Stimulated activated CD8-positive, alpha-beta memory T cell treated with anti-CD3 and anti-CD28 coated beads, Interleukin-15, amount 100 ng/mL, for 1 hour (primary cell): Measurements from ENCODE around the gene RAD18.

Source experiments
- DNase-seq: peaks from one replicate; pipeline ENCODE4 v3.0.0-alpha.2; 2020; ENCODE audit warnings: low read depth

RAD18 gene

DNA sequence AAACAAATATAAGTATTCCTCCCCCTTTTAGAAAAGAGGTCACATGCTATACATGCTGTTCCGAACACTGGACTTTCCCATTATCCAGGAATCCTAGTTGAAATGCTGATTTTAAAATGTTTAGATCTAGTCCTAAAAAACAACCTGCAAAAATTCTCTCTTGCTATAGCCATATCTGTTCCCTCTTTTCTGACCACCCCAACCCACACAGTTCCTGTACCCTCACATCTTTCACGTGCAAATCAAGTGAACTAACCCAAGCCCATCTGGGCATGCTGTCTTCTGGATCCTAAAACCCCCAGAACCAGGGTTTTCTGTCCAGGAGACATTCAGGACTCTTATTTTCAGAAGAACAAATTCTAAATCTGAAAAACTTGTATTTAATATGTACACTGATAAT, 67.4 kb downstream of the RAD18 start:
- no peak for DNase-seq

DNA sequence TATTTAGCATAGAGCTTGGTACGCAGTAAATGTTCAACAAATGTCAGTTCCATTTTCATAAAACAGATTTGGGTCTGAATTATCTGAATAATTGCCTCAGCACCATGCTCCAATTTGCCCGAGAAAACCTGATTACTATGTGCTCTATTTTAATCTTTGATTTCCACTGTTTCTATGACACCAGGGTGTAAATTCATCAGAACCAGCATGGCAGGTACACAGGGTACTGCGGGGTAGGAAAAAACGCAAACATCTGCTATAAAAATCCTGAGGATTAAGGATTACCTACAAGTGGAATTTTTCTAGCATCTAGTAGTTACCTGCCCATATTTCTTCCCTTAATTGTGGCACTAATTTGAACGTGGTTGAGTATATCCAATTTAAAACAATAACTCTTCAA, 70.3 kb downstream of the RAD18 start:
- no peak for DNase-seq

DNA sequence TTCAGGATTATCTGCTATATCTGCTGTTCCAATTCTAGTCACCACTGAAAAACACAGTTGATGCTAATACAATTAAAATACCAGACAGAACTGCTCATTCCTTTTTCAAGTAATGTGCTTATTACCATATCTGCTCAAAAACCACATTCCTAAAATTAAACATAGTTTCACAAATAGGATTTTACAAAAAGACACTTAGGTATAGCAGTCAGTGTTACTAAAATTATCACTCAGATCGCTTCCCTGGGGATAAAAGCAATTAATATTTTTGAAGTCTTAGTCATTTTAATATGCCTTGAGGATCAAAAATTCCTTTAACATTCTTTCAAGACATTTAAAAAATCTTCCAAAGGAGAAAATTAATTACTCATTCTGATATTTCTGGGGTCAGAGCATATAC, 71.5 kb downstream of the RAD18 start:
- no peak for DNase-seq

DNA sequence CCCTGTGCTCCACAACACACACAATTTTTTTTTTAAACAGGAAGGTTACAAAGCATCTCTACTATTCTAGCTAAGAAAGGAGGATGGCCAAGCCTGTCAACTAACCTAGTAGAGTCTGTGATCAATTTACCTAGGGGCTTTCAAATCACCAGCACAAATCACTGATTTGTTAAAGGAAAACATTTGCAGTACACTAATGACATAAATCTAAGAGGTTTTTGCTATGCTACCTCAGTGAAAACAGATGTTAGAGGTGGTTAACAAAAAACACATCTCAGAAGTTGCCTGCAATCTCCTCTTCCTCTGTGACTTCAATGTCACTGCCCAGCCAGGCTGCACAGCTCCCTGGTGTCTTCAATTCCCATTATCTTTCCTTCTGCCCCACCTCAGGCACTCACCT, 72.0 kb downstream of the RAD18 start:
- no peak for DNase-seq

DNA sequence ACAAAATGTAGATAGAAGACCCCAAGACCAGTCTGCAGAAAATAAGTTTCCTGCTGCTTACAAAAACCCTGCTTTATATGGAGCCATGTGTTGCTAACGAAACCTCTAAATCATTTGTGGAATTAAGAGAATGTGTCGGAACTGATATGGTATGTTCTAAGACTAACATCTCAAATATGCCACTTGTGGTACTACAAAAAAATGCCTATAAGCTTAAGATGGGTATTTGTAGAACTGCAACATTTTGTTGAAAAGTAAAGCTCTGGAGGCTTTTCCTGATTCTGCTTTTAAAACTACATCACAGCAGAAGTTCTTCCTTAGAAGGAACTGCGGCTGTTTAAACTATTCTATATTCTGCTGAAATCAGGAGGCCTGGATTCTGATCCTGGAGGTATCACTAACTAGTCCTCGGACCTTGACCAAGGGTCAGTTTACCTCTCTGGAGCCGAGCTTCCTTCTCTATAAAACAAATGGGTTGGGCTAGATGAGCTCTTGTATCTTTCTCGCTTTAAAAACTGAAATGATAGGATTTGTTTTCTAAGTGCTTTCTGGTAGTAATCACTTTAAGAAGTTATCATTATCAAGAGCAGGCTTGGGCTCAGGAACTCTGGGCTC, 74.9 kb downstream of the RAD18 start:
- DNase-seq, result no peak

DNA sequence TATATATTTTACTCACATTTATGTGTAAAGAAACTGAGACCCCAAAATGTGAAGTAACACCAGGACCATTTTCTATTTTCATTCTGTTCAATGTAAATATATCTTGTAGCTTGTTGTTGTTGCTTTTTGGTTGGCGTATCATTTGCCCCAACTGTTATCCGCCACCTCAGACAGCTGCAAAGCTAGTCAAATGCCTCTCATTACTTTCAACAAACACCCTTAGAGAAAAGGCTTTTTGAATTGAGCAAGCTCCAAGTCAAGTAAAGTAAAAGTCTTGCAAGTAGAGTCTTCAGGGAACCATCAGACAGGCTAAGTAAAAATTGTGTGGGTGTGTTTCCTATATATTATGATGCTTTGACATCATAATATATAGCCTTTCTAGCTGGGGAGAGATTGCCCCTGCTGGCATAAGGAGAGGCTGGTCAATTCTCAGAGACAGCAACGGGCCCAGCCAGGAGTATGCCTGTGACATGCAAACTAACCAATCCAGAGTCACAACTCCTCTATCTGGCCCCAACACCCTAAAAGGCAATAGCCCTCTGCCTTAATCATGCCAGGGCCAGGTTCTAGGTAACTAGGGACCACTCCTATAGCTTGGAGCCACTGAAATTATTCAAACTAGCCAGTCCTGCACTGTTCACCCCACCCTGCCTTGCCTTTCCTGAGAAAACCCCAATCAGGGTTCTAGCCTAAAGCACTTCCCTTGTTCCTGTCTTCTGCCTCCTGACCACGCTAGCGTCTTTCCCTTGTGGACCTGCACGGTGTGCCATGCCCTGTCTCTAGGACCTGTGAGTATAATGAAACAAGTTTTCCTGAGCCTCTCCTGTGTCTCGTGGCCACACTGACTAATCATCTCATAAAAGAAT, 75.6 kb downstream of the RAD18 start:
- no peak for DNase-seq

DNA sequence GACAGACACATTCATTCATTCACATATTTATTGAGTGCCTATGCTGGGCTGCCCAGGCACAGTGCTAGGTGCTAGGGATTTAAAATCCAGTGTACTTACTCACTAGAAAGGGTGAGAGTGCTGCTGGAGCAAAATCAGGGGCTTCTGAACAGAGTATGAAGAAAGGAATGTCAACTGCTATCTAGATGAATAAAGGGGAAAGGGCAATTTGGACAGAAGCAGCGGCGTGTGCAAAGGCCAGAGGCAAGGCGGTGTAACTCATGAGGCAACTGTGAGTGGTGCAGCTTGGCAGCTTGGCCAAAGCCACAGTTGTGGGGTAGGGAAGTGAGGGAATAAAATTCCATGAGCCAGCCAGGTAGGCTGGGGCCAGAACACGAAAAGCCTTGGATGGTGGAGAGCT, 76.7 kb downstream of the RAD18 start:
- DNase-seq, result no peak

DNA sequence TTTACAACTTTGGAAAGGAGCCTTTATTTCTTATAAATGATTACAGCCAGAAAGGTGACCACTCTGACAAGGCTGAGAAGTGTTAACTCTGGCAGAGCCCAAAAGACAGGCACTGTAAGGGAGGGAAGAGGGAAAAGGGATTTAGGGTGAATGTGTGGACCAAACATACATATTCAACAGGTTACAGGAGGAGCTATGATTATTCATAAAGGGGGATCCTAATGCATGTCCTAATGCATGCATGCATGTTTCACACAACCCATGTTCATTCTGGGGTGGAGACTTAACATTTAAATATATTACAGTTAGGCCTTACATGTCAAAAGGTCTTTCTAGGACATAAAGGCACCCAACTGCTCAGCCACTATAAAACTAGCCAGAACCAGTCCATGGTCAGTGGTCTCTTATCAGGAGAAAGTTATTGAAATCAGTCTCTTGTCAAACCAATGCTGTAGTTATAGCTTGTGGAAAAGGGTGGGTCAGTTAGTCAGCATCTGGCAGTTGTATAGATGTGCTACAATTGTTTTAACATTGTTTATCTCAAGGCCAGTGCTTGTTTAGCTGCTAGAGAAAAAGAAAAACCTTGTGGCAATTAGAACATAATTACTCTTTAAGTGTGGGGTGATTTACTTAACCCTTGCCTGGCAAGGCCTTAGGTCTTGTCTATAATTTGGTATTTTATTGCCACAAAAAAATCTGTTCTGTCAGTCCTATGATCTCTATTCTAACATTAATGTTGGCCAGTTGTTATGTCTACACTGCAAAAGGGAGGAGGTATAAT, 77.5 kb downstream of the RAD18 start:
- DNase-seq, result no peak

DNA sequence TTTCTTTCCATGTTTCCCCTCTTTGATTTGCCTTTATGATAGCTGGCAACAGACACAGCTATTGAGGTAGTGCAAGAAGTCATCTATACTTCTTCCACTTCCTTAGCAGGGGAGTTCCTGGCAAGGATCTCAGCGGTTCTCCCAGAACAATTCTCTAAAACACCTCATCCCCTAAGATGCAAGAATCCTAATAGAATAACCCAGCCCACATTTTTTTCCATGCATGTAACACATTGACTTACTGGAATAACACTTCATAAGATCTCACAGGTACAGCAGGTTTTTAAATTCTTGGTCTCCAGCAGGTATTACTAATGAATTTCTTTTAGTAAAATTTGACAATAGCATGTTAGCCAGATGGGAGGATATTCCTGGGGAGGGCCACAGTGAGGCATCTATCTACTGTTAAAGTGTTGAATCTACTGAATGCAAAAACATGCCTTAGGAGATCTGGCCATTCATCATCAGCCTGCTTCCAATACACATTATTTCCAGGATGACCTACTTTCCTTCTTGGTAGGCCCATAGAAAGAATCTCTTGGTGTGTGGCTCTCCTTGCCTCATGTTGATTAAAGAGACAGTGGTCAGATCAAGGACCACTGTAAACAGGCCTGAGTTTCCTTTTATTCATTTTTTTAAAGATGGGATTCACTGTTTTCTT, 78.5 kb downstream of the RAD18 start:
- no peak for DNase-seq

DNA sequence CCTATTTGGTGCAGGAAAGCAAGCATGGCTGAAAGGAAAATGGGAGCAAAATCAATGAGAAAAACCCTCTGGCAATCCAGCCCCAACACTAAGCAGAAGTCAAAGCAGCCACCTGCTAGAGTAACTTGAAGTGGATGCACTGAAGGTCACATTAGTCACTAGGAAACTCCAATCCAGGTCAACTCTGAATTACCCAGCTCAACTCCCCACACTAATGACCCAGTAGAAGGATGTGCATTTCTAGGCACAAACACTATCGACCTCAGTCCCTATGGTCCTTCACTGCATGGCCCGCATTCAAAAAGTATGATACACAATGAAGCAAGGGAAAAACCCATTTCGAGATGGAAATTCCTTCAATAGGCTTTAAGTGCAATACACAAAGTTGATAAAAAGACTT, 80.6 kb downstream of the RAD18 start:
- DNase-seq, result no peak

DNA sequence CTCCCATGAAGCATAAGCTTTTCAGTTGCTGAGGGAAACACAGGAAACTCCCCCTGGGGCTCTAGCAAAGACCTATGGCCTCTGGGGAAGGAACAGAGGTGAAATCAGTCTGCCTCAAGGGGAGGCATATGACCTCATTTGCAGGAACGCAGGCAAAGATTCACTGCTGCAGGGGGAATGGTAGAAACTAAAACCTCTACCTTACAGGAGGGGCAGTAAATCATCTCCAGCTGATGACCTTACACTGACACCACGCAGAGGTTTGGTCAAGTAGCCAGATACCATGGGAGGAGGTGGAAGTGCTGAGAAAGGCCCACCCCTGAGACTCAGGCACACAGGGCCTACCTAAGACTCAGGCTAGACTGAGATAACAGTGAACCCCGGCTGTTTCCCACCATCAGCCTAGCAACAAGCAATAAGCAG, 81.1 kb downstream of the RAD18 start:
- no peak for DNase-seq

DNA sequence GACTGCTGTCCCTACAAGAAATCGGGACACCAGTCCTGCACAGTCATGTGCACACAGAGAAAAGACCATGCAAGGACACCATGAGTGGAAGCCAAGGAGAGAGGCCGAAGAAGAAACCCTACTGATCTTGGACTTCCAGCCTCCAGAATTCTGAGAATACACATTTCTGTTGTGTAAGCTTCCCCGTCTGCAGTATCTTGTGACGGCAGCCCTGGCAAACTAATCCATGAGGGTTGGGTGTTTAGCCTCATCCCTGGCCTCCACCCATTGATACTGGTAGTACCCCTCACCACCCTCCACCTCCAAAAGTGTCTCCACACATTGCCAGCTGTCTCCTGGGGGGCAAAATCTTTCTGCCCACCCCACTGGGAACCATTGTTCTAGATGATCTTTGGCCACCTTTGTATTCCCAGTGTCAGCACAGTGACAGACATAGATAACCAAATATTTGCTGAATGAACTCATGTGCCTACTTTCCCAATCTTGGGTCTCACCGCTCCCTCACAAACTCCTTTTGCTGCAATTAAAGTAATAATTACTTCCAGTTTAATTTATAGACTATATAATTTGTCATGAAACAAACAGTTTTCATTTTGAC, 83.8 kb downstream of the RAD18 start:
- DNase-seq, result no peak

DNA sequence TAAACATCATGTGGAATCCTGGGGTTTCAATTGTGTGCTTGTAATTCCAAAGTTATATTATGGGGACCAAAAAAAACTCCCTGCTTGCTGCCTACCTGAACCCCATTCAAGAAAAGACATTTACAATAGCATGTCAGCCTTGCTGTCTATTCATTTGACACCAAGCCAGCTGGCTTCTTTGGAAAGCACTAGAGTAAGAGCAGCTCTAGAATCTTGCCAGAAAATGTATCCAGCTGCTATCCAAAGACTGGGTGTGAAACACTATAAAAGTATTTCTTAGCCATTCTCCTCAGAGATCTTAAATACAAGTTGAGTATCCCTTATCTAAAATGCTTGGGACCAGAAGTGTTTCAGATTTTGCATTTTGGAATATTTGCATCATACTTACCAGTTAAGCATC, 87.4 kb downstream of the RAD18 start:
- no peak for DNase-seq

DNA sequence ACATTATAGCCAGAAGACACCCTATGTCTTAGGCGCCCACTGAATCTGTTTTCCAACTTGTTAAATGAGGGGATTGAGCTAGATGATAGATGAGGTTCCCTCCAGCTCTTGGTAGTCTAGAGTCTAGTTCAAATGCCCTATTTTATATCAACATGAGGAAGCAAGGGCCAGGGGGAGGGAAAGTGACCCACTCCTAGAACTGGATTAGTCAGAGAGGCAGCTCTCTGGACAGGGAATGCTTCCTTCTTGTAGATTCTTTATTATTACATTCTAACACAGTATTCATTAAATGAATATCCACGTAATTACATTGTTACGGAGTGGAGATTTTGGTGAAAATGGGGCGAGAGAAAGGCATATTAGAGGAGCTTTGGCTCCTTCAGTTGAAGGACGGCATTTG, 89.5 kb downstream of the RAD18 start:
- DNase-seq, result no peak

DNA sequence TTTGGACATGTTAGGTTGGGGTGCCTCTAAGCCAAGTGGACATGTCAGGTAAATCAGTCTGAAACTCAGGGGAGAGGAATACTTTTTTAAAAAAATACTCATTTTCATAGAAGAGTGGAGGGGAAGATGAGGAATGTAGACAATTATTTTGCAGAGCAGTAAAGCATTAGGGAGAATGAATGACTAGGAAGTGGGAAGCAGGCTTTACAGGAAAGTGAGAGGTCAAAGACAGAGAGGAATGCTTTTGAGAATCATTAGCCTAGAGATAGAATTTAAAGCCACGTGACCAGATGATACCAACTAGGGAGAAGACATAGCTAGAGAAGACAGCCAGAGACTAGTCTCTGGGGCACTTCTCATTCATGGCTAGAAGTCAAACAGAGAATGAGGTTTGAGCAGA, 91.0 kb downstream of the RAD18 start:
- no peak for DNase-seq

DNA sequence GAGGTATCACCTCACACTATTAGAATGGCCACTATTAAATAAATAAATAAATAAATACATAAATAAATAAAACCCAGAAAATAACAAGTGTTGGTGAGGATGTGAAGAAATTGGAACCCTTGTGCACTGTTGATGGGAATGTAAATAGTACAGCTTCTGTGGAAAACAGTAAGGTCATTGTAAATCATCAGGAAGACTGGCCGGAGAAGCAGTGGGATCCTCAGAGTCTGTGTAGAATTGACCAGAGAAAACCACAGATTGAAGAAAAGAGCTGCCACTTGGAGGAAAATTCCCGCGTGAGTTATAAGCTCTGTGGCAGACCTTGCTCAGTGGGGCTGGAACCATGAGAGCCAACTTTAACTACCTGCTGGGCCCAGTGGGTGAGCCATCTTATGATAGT, 92.0 kb downstream of the RAD18 start:
- no peak for DNase-seq

DNA sequence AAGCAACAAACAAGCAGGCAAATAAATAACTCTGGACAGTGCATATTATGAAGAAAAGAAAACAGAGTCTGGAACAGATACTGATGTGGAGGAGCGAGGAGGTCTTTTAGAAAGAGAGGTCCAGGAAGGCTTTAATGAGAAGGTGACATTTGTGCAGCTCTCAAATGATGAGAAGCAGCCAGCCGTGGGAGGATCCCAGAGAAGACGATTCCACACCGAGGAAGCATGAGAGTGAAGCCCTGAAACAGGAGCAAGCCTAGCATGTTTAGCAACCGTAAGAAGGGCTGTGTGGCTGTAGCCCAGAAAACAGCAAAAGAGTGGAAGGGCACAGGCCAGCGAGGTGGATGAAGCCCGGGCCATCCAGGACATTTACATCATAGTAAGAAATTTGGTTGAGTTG, 93.1 kb downstream of the RAD18 start:
- no peak for DNase-seq

DNA sequence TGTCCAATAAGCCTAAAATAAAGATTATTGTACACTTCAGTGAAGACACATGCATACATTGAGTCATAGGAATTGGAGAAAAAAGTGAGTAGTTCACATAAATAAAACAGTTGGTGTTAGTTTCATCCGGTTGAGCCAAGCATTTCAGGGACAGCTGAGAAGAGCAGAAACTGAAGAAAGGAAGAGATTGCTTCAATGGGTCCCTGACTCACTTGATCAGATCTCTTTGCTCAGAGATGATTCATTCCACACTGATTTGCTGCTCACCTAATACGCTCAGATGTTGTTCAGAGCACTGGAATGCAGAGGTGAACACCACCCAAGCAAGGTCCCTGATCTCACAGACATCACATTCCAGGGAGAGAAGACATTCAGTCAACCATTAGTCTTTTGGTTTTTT, 93.7 kb downstream of the RAD18 start:
- no peak for DNase-seq

DNA sequence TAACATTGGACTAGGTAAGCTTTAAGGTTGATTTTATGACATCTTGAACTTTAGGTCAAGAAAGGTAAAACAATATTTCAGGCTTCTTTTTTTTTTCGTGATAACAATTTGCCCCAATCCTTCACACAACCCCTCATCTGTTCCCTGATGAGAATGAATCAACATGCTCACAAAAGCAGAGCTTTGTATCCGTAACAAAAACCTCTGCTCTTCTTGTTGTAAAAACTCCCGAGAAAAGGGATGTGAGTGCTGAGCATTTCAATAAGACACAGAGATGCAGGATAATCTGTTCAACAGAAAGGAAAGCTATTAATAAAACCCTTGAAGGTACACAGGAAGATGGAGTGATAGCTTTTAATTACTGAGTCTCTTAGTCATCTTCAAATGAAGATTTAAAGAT, 94.3 kb downstream of the RAD18 start:
- no peak for DNase-seq

DNA sequence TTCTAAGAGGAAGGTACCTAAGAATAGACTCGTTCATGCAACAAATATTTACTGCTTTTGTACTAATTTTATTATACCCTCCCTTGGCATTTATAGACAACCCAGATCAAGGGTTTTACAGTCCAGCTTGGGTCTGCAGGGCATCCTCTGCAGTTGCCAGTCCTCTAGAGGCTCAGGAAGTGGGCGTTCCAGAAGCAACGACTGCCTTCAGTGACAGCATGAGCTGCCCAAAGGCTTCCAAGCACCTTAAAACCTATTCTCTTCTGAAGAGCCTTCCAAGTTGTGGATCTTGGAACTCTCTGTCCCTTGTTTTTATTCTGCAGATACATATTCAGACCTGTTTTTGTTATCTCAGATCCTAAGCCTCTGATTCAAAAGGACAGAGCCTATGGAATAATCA, 95.6 kb downstream of the RAD18 start:
- DNase-seq, result no peak

DNA sequence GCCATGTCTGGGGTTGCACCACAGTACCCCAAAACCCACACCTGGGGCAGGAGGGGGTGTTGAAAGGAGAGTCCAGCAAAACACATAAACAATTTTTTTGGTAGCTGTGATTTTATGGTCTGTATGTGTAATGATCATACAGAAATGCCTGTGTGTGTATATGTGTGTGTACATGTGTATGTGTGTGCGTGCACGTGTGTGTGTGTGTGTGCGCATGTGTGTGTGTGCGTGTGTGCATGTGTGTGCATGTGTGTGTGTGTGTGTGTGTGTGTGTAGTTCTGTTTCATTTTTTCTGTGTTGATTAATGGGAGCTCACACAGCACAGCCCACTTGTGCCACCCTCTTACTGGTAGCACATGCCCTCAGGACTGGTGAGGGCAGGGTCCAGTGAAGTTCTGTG, 97.6 kb downstream of the RAD18 start:
- DNase-seq, result no peak
